ENCODE measurements around the gene CAPZA3. TPM values are rescaled to one million over a fixed set of nuclear protein-coding genes. Genes with fewer than 3 reads are reported as not detected.

The CAPZA3 gene
- total and polyA plus RNA-seq, 2 experiments from 2014 or later, result not detected

GRCh38 chr12:18752947-18753346 is 15.0 kb downstream of the CAPZA3 start:
- H3K9me2 ChIP-seq (replicated peaks; ENCODE audit: insufficient read depth), result no peaks in the 10 kb centered on the region
- no peak overlapping the region for H3K4me3 ChIP-seq
- H3K27ac ChIP-seq, result no peak overlapping the region
- peaks cover 12% of the 10 kb centered on the region for H3K4me1 ChIP-seq (ENCODE audit: insufficient read depth)
- no peaks in the 10 kb centered on the region for H3K36me3 ChIP-seq (replicated peaks; ENCODE audit: insufficient read depth, low read depth)
- WGBS (ENCODE audit: low lambda C conversion rate, missing lambda C conversion rate), result 77% methylated on average over 1 of the region's 1 CpG
- no peaks in the 10 kb centered on the region for H3K27me3 ChIP-seq
- no peak overlapping the region for H2AFZ ChIP-seq
- no peaks in the 10 kb centered on the region for H3K9me3 ChIP-seq (ENCODE audit: low read depth)
- no peak for TF ChIP-seq CTCF (IDR thresholded peaks at IDR 0.05; ENCODE audit: poor library complexity)
- no peak for TF ChIP-seq EZH2 (IDR thresholded peaks at IDR 0.05; ENCODE audit: borderline replicate concordance)
- no peak for TF ChIP-seq EZH2phosphoT487 (IDR thresholded peaks at IDR 0.05; ENCODE audit: low read depth, severe bottlenecking, unreplicated experiment)
- H4K20me1 ChIP-seq (ENCODE audit: insufficient read depth, poor library complexity, severe bottlenecking), result no peaks in the 10 kb centered on the region
- peak overlapping the region; percentile 62 for H3K4me2 ChIP-seq
- no peaks in the 10 kb centered on the region for H3K79me2 ChIP-seq
- no peak for DNase-seq (ENCODE audit: low spot score)

- Histone ChIP-seq H3K9me2 (replicated peaks; ENCODE audit: insufficient read depth) (no peaks in the 10 kb centered on the region), H3K4me3 (no peak overlapping the region), H3K27me3 (no peaks in the 10 kb centered on the region), H3K79me2 (no peaks in the 10 kb centered on the region), H3K4me2 (peak overlapping the region; percentile 62), H3K9me3 (ENCODE audit: low read depth) (no peaks in the 10 kb centered on the region), H2AFZ (peak overlapping the region; percentile 15), H3K27ac (no peak overlapping the region), H4K20me1 (ENCODE audit: insufficient read depth, poor library complexity, severe bottlenecking) (no peaks in the 10 kb centered on the region), H3K36me3 (replicated peaks; ENCODE audit: insufficient read depth, low read depth) (no peaks in the 10 kb centered on the region), H3K4me1 (ENCODE audit: insufficient read depth) (peaks cover 8% of the 10 kb centered on the region)
- DNase-seq (ENCODE audit: low spot score), result peak; percentile 7
- WGBS (ENCODE audit: low lambda C conversion rate, missing lambda C conversion rate), result 31% methylated on average over 16 of the region's 16 CpGs
- TF ChIP-seq CTCF (IDR thresholded peaks at IDR 0.05; ENCODE audit: poor library complexity) (no peak), EZH2 (IDR thresholded peaks at IDR 0.05; ENCODE audit: borderline replicate concordance) (no peak), EZH2phosphoT487 (IDR thresholded peaks at IDR 0.05; ENCODE audit: low read depth, severe bottlenecking, unreplicated experiment) (no peak)
These were observed 15.7 kb downstream of the CAPZA3 start for GRCh38 chr12:18753481-18754123.

- no peaks in the 10 kb centered on the region for H3K9me2 ChIP-seq (replicated peaks; ENCODE audit: insufficient read depth)
- H3K27me3 ChIP-seq, result no peaks in the 10 kb centered on the region
- DNase-seq (ENCODE audit: low spot score), result no peak
- H3K4me1 ChIP-seq (ENCODE audit: insufficient read depth), result peaks cover 8% of the 10 kb centered on the region
- no peaks in the 10 kb centered on the region for H3K79me2 ChIP-seq
- H3K36me3 ChIP-seq (replicated peaks; ENCODE audit: insufficient read depth, low read depth), result no peaks in the 10 kb centered on the region
- no peak overlapping the region for H3K4me3 ChIP-seq
- H2AFZ ChIP-seq, result peak overlapping the region; percentile 15
- no peaks in the 10 kb centered on the region for H3K9me3 ChIP-seq (ENCODE audit: low read depth)
- peak overlapping the region; percentile 62 for H3K4me2 ChIP-seq
- no peak overlapping the region for H3K27ac ChIP-seq
- no peak for TF ChIP-seq CTCF (IDR thresholded peaks at IDR 0.05; ENCODE audit: poor library complexity)
- 75% methylated on average over 6 of the region's 6 CpGs for WGBS (ENCODE audit: low lambda C conversion rate, missing lambda C conversion rate)
- H4K20me1 ChIP-seq (ENCODE audit: insufficient read depth, poor library complexity, severe bottlenecking), result no peaks in the 10 kb centered on the region
These were observed 16.3 kb downstream of the CAPZA3 start for GRCh38 chr12:18754124-18754707.

Data from hepatocyte (in vitro differentiated cells).